Body of pancreas (tissue), 4 donors: ENCODE data around the gene EID2B. TPM values are rescaled to one million over a fixed set of nuclear protein-coding genes. Genes with fewer than 3 reads are reported as not detected.
A peak's percentile ranks its signal among the peaks of the same experiment; 100 is the strongest.

ENCODE experiments used
- ATAC-seq: fragments of 150-250 bp; one replicate; pipeline ENCODE4 v1.9.1; 2016
- DNase-seq, 4 donors: peaks; one replicate each; pipeline ENCODE4 v3.0.0-alpha.2; 2019
- H3K27ac ChIP-seq, 4 donors: fragments of 200-600 bp; sonication (generic); 1 replicate in 3 of 4; 2 replicates in 1 of 4; pipeline versions ENCODE4 v1.5.1 to v1.6.1; 2016 to 2019; ENCODE audit warnings: mild to moderate bottlenecking in 1 of 4, mixed read lengths in 1 of 4, moderate library complexity in 1 of 4
- H3K27me3 ChIP-seq, 2 donors: fragments of 200-600 bp; sonication (generic); one replicate each; pipeline ENCODE4 v1.6.0; 2016; ENCODE audit warnings: mild to moderate bottlenecking in 1 of 2
- H3K36me3 ChIP-seq, 2 donors: fragments of 200-600 bp; sonication (generic); replicated peaks in 1 of 2; 2 replicates each; pipeline ENCODE4 v1.5.1; 2016; ENCODE audit warnings: low read depth in 2 of 2; ENCODE audit not compliant: insufficient read depth in 1 of 2
- H3K4me1 ChIP-seq: fragments of 200-600 bp; sonication (generic); one replicate; pipeline ENCODE4 v1.6.0; 2016
- H3K4me3 ChIP-seq, 2 donors: fragments of 200-600 bp; sonication (generic); 1 replicate in 1 of 2; 2 replicates in 1 of 2; pipeline ENCODE4 v1.5.1; 2016 to 2019
- H3K9me3 ChIP-seq, 3 donors: fragments of 200-600 bp; sonication (generic); 1 replicate in 2 of 3; 2 replicates in 1 of 3; pipeline ENCODE4 v1.5.1; 2016
- POLR2A ChIP-seq, 3 donors: fragments of 450-650 bp; IDR thresholded peaks; one replicate each; pipeline ENCODE4 v1.6.1; 2016; ENCODE audit warnings: antibody characterized with exemption in 3 of 3, mild to moderate bottlenecking in 2 of 3
- WGBS, 2 donors: methylation state at CpG; one replicate each; pipeline ENCODE4 v1.1.5; 2017; 5-methylcytosine and 5-hydroxymethylcytosine counted together
- intact Hi-C: fragments of 100-400 bp; cut with DNase I; formaldehyde crosslinking; loops from one replicate; pipeline ENCODE4 v1.15.1; 2023
- total RNA-seq, 2 donors: library from RNA; depleted of rRNA; stranded (reverse); fragments of >200 nt; gene quantifications; one replicate each; pipeline ENCODE4 v1.1.0, GENCODE V29; 2016
- TF ChIP-seq, protein P1 (sequence below), 7 experiments: fragments of 450-650 bp in 4 of 7; fragments of 200-600 bp in 3 of 7; sonication (generic) in 3 of 7; IDR thresholded peaks; one replicate each; pipeline ENCODE4 v1.5.1; 2016 to 2019; ENCODE audit warnings: antibody characterized with exemption in 7 of 7

EID2B gene
- total RNA-seq, 2 donors from 2014 or later: 2.0 to 3.9 TPM

GRCh38 chr19:39492225-39492624 lies 40.4 kb downstream of the EID2B start:
- no peak overlapping the region for H3K27ac ChIP-seq
- H3K27me3 ChIP-seq: no peaks in the 10 kb centered on the region
- intact Hi-C loops: no loop called here
- DNase-seq: no peak
- no peak overlapping the region for H3K4me3 ChIP-seq
- H3K9me3 ChIP-seq: no peaks in the 10 kb centered on the region
- H3K36me3 ChIP-seq: peaks cover 9 to 13% of the 10 kb centered on the region in 2 donors
- WGBS, 2 donors: 83 to 88% methylated on average over 6 of the region's 6 CpGs
- ATAC-seq: no peak
- H3K4me1 ChIP-seq: no peaks in the 10 kb centered on the region
- TF ChIP-seq, protein P1, sequence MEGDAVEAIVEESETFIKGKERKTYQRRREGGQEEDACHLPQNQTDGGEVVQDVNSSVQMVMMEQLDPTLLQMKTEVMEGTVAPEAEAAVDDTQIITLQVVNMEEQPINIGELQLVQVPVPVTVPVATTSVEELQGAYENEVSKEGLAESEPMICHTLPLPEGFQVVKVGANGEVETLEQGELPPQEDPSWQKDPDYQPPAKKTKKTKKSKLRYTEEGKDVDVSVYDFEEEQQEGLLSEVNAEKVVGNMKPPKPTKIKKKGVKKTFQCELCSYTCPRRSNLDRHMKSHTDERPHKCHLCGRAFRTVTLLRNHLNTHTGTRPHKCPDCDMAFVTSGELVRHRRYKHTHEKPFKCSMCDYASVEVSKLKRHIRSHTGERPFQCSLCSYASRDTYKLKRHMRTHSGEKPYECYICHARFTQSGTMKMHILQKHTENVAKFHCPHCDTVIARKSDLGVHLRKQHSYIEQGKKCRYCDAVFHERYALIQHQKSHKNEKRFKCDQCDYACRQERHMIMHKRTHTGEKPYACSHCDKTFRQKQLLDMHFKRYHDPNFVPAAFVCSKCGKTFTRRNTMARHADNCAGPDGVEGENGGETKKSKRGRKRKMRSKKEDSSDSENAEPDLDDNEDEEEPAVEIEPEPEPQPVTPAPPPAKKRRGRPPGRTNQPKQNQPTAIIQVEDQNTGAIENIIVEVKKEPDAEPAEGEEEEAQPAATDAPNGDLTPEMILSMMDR (IDR thresholded peaks at IDR 0.05): no peak
- TF ChIP-seq POLR2A (IDR thresholded peaks at IDR 0.05): no peak

GRCh38 chr19:39489756-39490155 lies 42.9 kb downstream of the EID2B start:
- Histone ChIP-seq H3K9me3 (no peaks in the 10 kb centered on the region), H3K4me1 (no peaks in the 10 kb centered on the region), H3K4me3 (no peak overlapping the region), H3K27ac (no peak overlapping the region), H3K27me3 (no peaks in the 10 kb centered on the region), H3K36me3 (peaks cover 9 to 17% of the 10 kb centered on the region in 2 donors)
- ATAC-seq (no peak), DNase-seq (no peak)
- WGBS, 2 donors: 75 to 78% methylated on average over 4 to 10 of the region's 10 CpGs
- TF ChIP-seq, protein P1 (IDR thresholded peaks at IDR 0.05): no peak
- no peak for TF ChIP-seq POLR2A (IDR thresholded peaks at IDR 0.05)
- intact Hi-C loops: no loop called here

GRCh38 chr19:39483141-39483540 lies 49.5 kb downstream of the EID2B start:
- intact Hi-C loops: no loop called here
- no peak for TF ChIP-seq POLR2A (IDR thresholded peaks at IDR 0.05)
- TF ChIP-seq, protein P1 (IDR thresholded peaks at IDR 0.05): no peak
- Histone ChIP-seq H3K27me3 (no peaks in the 10 kb centered on the region), H3K36me3 (peaks cover 0 to 7% of the 10 kb centered on the region in 2 donors), H3K4me1 (peaks cover 19% of the 10 kb centered on the region), H3K4me3 (no peak overlapping the region), H3K9me3 (no peaks in the 10 kb centered on the region), H3K27ac (no peak overlapping the region)
- ATAC-seq (no peak), DNase-seq (no peak)
- 70 to 88% methylated on average over 5 to 6 of the region's 6 CpGs for WGBS, 2 donors

DNA sequence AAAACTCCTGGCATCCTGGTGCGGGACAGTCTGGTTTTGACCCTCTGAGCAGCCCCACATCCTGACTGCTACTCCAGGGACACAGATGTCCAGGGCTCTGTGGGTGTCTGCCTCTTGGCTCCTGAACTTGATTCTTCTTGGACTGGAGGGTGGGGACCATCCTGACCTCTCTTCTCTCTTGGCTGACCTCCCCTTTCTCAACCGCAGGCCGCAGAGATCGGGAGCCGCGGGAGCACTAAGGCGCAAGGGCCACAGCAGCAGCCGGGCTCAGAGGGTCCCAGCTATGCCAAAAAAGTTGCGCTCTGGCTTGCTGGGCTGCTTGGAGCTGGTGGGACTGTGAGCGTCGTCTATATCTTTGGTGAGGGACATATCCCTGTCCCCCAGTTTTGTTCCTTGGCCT lies 51.0 kb downstream of the EID2B start:
- DNase-seq: no peak
- H3K36me3 ChIP-seq: peaks cover 0 to 4% of the 10 kb centered on the region in 2 donors

DNA sequence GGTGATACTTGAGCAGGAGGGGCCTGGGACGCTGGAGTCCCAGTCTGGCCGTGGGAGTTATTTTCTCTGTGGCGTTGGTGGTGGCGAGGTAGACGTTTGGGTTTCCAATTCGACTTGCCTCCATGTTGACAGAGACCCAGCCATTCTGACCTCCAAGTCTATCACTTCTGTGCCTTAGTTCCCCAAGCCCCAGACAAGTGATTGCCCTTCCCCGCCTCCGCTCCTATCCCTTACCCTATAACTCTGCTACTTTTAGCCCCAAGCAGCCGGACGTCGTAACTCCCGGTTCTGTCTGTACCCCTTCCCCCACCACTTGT lies 51.5 kb downstream of the EID2B start:
- peaks cover 0 to 4% of the 10 kb centered on the region in 2 donors for H3K36me3 ChIP-seq
- peak overlapping the region in 3 of 4 donors; percentile 53 to 81 (median 80) for H3K27ac ChIP-seq
- DNase-seq (no peak), ATAC-seq (no peak)
- no peaks in the 10 kb centered on the region for H3K9me3 ChIP-seq
- WGBS, 2 donors: 0 to 1% methylated on average over 12 of the region's 12 CpGs
- H3K27me3 ChIP-seq: no peaks in the 10 kb centered on the region
- peak overlapping the region; percentile 66 to 67 for H3K4me3 ChIP-seq
- H3K4me1 ChIP-seq: peaks cover 19% of the 10 kb centered on the region
- intact Hi-C loops: no loop called here
- TF ChIP-seq, protein P1 (IDR thresholded peaks at IDR 0.05): no peak

More for the DNA sequence above, 51.0 kb downstream of the EID2B start:
- Histone ChIP-seq H3K9me3 (no peaks in the 10 kb centered on the region), H3K4me1 (peaks cover 19% of the 10 kb centered on the region), H3K4me3 (peak overlapping the region in 1 of 2 donors; percentile 66), H3K27ac (no peak overlapping the region), H3K27me3 (no peaks in the 10 kb centered on the region)
- TF ChIP-seq POLR2A (IDR thresholded peaks at IDR 0.05): no peak
- TF ChIP-seq, protein P1 (IDR thresholded peaks at IDR 0.05): no peak
- intact Hi-C loops: no loop called here
- no peak for ATAC-seq
- WGBS, 2 donors: 58 to 59% methylated on average over 4 to 11 of the region's 11 CpGs
